ENCODE results near the gene YRDC. TPM values are rescaled to one million over a fixed set of nuclear protein-coding genes. Genes with fewer than 3 reads are reported as not detected.

Gene YRDC
- total RNA-seq, 4 donors from 2014 or later = 10.8 to 19.1 (median 14.3) TPM

- H3K4me3 ChIP-seq = no peak overlapping the region
- no peak overlapping the region for H3K27ac ChIP-seq (replicated peaks in 1 of 4)
- H3K27me3 ChIP-seq = no peaks in the 10 kb centered on the region
- 95% methylated on average over 2 of the region's 2 CpGs for WGBS
- intact Hi-C loops (cut with DNase I) = no loop called here
- peaks cover 2 to 18% (median 14%) of the 10 kb centered on the region in 4 donors for H3K4me1 ChIP-seq
- no peaks in the 10 kb centered on the region for H3K9me3 ChIP-seq
- no peak for DNase-seq (ENCODE audit: extremely low spot score)
- H3K36me3 ChIP-seq = peaks cover 24 to 79% (median 66%) of the 10 kb centered on the region in 4 donors
- no peak for TF ChIP-seq POLR2AphosphoS5 (IDR thresholded peaks at IDR 0.05)
- TF ChIP-seq POLR2A (IDR thresholded peaks at IDR 0.05; ENCODE audit: low read depth) = no peak
- TF ChIP-seq CTCF (IDR thresholded peaks at IDR 0.05) = no peak
- no peak for TF ChIP-seq EP300 (IDR thresholded peaks at IDR 0.05)
These were observed 13.5 kb upstream of the YRDC start for GRCh38 chr1:37821481-37821880.

- 28% methylated on average over 2 of the region's 2 CpGs for WGBS
- Histone ChIP-seq H3K27me3 (no peaks in the 10 kb centered on the region), H3K4me3 (no peak overlapping the region), H3K4me1 (peaks cover 2 to 17% (median 14%) of the 10 kb centered on the region in 4 donors), H3K9me3 (no peaks in the 10 kb centered on the region), H3K36me3 (peaks cover 20 to 75% (median 68%) of the 10 kb centered on the region in 4 donors), H3K27ac (replicated peaks in 1 of 4) (peak overlapping the region; percentile 38 to 70 (median 58))
- TF ChIP-seq POLR2AphosphoS5 (IDR thresholded peaks at IDR 0.05) = peak; percentile 40 to 50
- TF ChIP-seq POLR2A (IDR thresholded peaks at IDR 0.05; ENCODE audit: low read depth) = no peak
- DNase-seq (ENCODE audit: extremely low spot score) = no peak
- intact Hi-C loops (cut with DNase I) = no loop called here
These were observed 9.5 kb upstream of the YRDC start for GRCh38 chr1:37817481-37817880.

GRCh38 chr1:37814252-37814651 is 6.2 kb upstream of the YRDC start:
- 89% methylated on average over 4 of the region's 7 CpGs for WGBS

GRCh38 chr1:37813529-37814145 is 5.6 kb upstream of the YRDC start:
- DNase-seq (ENCODE audit: extremely low spot score) = no peak
- Histone ChIP-seq H3K36me3 (peaks cover 6 to 39% (median 32%) of the 10 kb centered on the region in 4 donors), H3K27ac (replicated peaks in 1 of 4) (no peak overlapping the region), H3K27me3 (no peaks in the 10 kb centered on the region), H3K4me3 (no peak overlapping the region), H3K9me3 (no peaks in the 10 kb centered on the region), H3K4me1 (peaks cover 12 to 43% (median 39%) of the 10 kb centered on the region in 4 donors)
- TF ChIP-seq EP300 (IDR thresholded peaks at IDR 0.05) = no peak
- TF ChIP-seq POLR2AphosphoS5 (IDR thresholded peaks at IDR 0.05) = no peak
- no peak for TF ChIP-seq CTCF (IDR thresholded peaks at IDR 0.05)
- no peak for TF ChIP-seq POLR2A (IDR thresholded peaks at IDR 0.05; ENCODE audit: low read depth)
- WGBS = 69% methylated on average over 2 of the region's 2 CpGs
- intact Hi-C loops (cut with DNase I) = no loop called here

More at GRCh38 chr1:37814252-37814651, 6.2 kb upstream of the YRDC start:
- Histone ChIP-seq H3K4me1 (peaks cover 7 to 38% (median 33%) of the 10 kb centered on the region in 4 donors), H3K27ac (replicated peaks in 1 of 4) (no peak overlapping the region), H3K9me3 (no peaks in the 10 kb centered on the region), H3K36me3 (peaks cover 6 to 45% (median 38%) of the 10 kb centered on the region in 4 donors), H3K27me3 (no peaks in the 10 kb centered on the region), H3K4me3 (no peak overlapping the region)
- intact Hi-C loops (cut with DNase I) = no loop called here
- TF ChIP-seq POLR2AphosphoS5 (IDR thresholded peaks at IDR 0.05) (no peak), CTCF (IDR thresholded peaks at IDR 0.05) (no peak), POLR2A (IDR thresholded peaks at IDR 0.05; ENCODE audit: low read depth) (no peak), EP300 (IDR thresholded peaks at IDR 0.05) (no peak)
- no peak for DNase-seq (ENCODE audit: extremely low spot score)

- H3K27me3 ChIP-seq = no peaks in the 10 kb centered on the region
- no peaks in the 10 kb centered on the region for H3K9me3 ChIP-seq
- intact Hi-C loops (cut with DNase I) = no loop called here
- H3K36me3 ChIP-seq = peaks cover 6 to 29% (median 25%) of the 10 kb centered on the region in 4 donors
- peaks cover 19 to 43% (median 40%) of the 10 kb centered on the region in 4 donors for H3K4me1 ChIP-seq
- DNase-seq (ENCODE audit: extremely low spot score) = no peak
- WGBS = 37% methylated on average over 7 of the region's 7 CpGs
- TF ChIP-seq POLR2A (IDR thresholded peaks at IDR 0.05; ENCODE audit: low read depth) = no peak
- no peak for TF ChIP-seq EP300 (IDR thresholded peaks at IDR 0.05)
- TF ChIP-seq POLR2AphosphoS5 (IDR thresholded peaks at IDR 0.05) = peak in 1 of 2 donors; percentile 45
- peak; percentile 47 to 87 (median 59) for TF ChIP-seq CTCF (IDR thresholded peaks at IDR 0.05)
- peak overlapping the region in 1 of 4 donors; percentile 22 for H3K27ac ChIP-seq (replicated peaks in 1 of 4)
- H3K4me3 ChIP-seq = no peak overlapping the region
These were observed 3.1 kb upstream of the YRDC start for GRCh38 chr1:37811027-37811655.
